Ishikawa (cell line): ENCODE measurements around the gene RPL7A.

Experiments
- FOXM1 ChIP-seq: IDR thresholded peaks from 2 replicates; pipeline ENCODE4 v1.6.1; 2012; ENCODE audit warnings: low read depth, borderline replicate concordance
- RAD21 ChIP-seq: IDR thresholded peaks from 2 replicates; pipeline ENCODE4 v1.6.1; 2012; ENCODE audit warnings: low read depth
- TAF1 ChIP-seq: IDR thresholded peaks from 2 replicates; pipeline ENCODE4 v1.6.1; 2012; ENCODE audit warnings: low read depth, mild to moderate bottlenecking
- YY1 ChIP-seq: IDR thresholded peaks from 2 replicates; pipeline ENCODE4 v1.6.1; 2012; ENCODE audit warnings: low read depth
- TF ChIP-seq, protein P1 (sequence below): IDR thresholded peaks from 2 replicates; pipeline ENCODE4 v1.6.1; 2012

DNA sequence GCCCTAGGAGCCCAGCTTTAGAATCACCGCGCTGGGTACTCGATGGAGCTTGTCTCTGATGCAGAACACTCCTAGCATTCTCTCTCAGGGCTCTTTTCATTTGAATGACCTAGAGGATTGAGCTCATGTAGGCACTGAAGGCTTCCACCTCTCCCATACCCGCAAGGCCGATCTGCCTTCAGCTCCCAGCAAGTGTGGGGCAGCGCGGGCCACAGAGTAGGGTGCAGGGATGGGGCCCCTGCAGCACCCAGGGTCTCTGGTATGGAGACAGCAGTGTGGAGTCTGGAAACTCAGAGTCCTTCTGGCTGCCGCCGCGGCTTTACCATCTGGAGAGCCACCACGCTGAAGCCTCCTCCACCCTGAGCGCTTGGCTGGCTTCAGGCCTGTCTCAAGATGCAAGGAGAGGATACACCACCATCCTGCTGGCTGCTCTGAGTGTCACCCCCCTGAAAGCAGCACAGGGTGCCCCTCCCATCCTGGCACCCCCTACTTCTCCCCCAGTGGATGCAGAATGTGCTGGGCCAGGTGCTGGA is 41.1 kb downstream of the RPL7A start:
- TF ChIP-seq, protein P1, sequence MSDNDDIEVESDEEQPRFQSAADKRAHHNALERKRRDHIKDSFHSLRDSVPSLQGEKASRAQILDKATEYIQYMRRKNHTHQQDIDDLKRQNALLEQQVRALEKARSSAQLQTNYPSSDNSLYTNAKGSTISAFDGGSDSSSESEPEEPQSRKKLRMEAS, result no peak
- no peak for TF ChIP-seq RAD21
- TF ChIP-seq TAF1, result no peak
- TF ChIP-seq YY1, result no peak
- no peak for TF ChIP-seq FOXM1
